NCI-H2107 (cell line): ENCODE measurements around the gene ACYP1.

ENCODE experiments used
- DNase-seq: peaks from one replicate; lab custom pipeline; 2025; lab: John Stamatoyannopoulos, UW

The ACYP1 gene

GRCh38 chr14:75040507-75040906 is 23.3 kb downstream of the ACYP1 start:
- DNase-seq: no peak

GRCh38 chr14:75032939-75033338 is 30.9 kb downstream of the ACYP1 start:
- DNase-seq: no peak

GRCh38 chr14:75030147-75030546 is 33.7 kb downstream of the ACYP1 start:
- no peak for DNase-seq

- DNase-seq: no peak
Observed at GRCh38 chr14:75025876-75026275, 37.9 kb downstream of the ACYP1 start.

- no peak for DNase-seq
Observed at GRCh38 chr14:75025082-75025481, 38.7 kb downstream of the ACYP1 start.

GRCh38 chr14:75023108-75023507 is 40.7 kb downstream of the ACYP1 start:
- no peak for DNase-seq

- DNase-seq: no peak
Observed at GRCh38 chr14:75022655-75023054, 41.2 kb downstream of the ACYP1 start.

- no peak for DNase-seq
Observed at GRCh38 chr14:75018694-75019093, 45.1 kb downstream of the ACYP1 start.

- DNase-seq: no peak
Observed at GRCh38 chr14:75016815-75017214, 47.0 kb downstream of the ACYP1 start.

GRCh38 chr14:75015496-75015895 is 48.3 kb downstream of the ACYP1 start:
- DNase-seq: no peak

- no peak for DNase-seq
Observed at GRCh38 chr14:75013290-75013689, 50.5 kb downstream of the ACYP1 start.

GRCh38 chr14:75011356-75011994 is 52.3 kb downstream of the ACYP1 start:
- DNase-seq: no peak

- no peak for DNase-seq
Observed at GRCh38 chr14:75010472-75011093, 53.2 kb downstream of the ACYP1 start.

- DNase-seq: no peak
Observed at GRCh38 chr14:75009176-75009575, 54.6 kb downstream of the ACYP1 start.

GRCh38 chr14:75005357-75005756 is 58.5 kb downstream of the ACYP1 start:
- DNase-seq: no peak

GRCh38 chr14:75003250-75004027 is 60.4 kb downstream of the ACYP1 start:
- DNase-seq: no peak
